H1 (cell line): ENCODE data around the gene TPM1. TPM values are rescaled to one million over a fixed set of nuclear protein-coding genes. Genes with fewer than 3 reads are reported as not detected.

Experiments
- CBX5 ChIP-seq: fragments of 300-800, 300-1000 bp; sonication (generic); IDR thresholded peaks from 2 replicates; pipeline ENCODE4 v1.7.1; 2016; ENCODE audit warnings: antibody characterized with exemption, low read length, low read depth
- CREB1 ChIP-seq: IDR thresholded peaks from 2 replicates; pipeline ENCODE4 v1.6.1; 2012; ENCODE audit warnings: inconsistent platforms
- JUN ChIP-seq: IDR thresholded peaks from 2 replicates; pipeline ENCODE4 v1.6.1; 2011; ENCODE audit warnings: low read depth, mild to moderate bottlenecking, improper control_type of control experiment, low read length
- NANOG ChIP-seq: IDR thresholded peaks from 2 replicates; pipeline ENCODE4 v1.6.1; 2011; ENCODE audit warnings: low read length, low read depth, mild to moderate bottlenecking, inconsistent platforms; ENCODE audit not compliant: insufficient read depth, poor library complexity, severe bottlenecking
- NRF1 ChIP-seq: IDR thresholded peaks from 2 replicates; pipeline ENCODE4 v1.6.1; 2011; ENCODE audit warnings: mild to moderate bottlenecking, low read depth, low read length, improper control_type of control experiment
- POU5F1 ChIP-seq: IDR thresholded peaks from 2 replicates; pipeline ENCODE4 v1.6.1; 2011; ENCODE audit warnings: low read depth, mild to moderate bottlenecking, low read length, moderate library complexity
- RNF2 ChIP-seq: fragments of 200-900, 300-1000 bp; sonication (generic); IDR thresholded peaks from 2 replicates; pipeline ENCODE4 v1.7.1; 2016; ENCODE audit warnings: borderline replicate concordance, low read depth, mild to moderate bottlenecking, antibody characterized with exemption, low read length; ENCODE audit not compliant: poor library complexity, severe bottlenecking; ENCODE audit errors: missing control alignments
- SIN3A ChIP-seq, 2 experiments: IDR thresholded peaks in 1 of 2; conservative IDR thresholded peaks in 1 of 2; 2 replicates each; pipeline ENCODE4 v1.6.1; 2011 to 2012; ENCODE audit warnings: low read length in 2 of 2, improper control_type of control experiment in 1 of 2, low read depth in 1 of 2, mild to moderate bottlenecking in 1 of 2
- SIX5 ChIP-seq: IDR thresholded peaks from 2 replicates; pipeline ENCODE4 v1.6.1; 2011; ENCODE audit warnings: mild to moderate bottlenecking, low read depth, low read length
- SUZ12 ChIP-seq: fragments of 200-600 bp; sonication (generic); IDR thresholded peaks from 2 replicates; pipeline ENCODE4 v1.6.1; 2012; ENCODE audit warnings: mild to moderate bottlenecking, inconsistent platforms, low read length, moderate library complexity, mixed read lengths
- TCF12 ChIP-seq: IDR thresholded peaks from 2 replicates; pipeline ENCODE4 v1.6.1; 2011; ENCODE audit warnings: low read depth, mild to moderate bottlenecking, low read length
- polyA plus RNA-seq, 7 experiments: library from polyadenylated mRNA; depleted of rRNA in 3 of 7; stranded (reverse) in 5 of 7; unstranded in 2 of 7; fragments of >200 nt in 5 of 7; fragments of 200-250 nt in 2 of 7; gene quantifications; 1 replicate in 5 of 7; 2 replicates in 1 of 7; 4 replicates in 1 of 7; pipeline versions ENCODE4 v1.2.1 to v1.2.3, GENCODE V29; 2011 to 2013; ENCODE audit warnings: missing spikeins in 2 of 7, mixed read lengths in 2 of 7
- total RNA-seq: library from RNA; stranded (reverse); fragmentation: NEBNext Ultra II Directional; extraction: Animal tissue kit (Norgen Biotek cat#: 25700); gene quantifications from 2 replicates; pipeline ENCODE4 v1.2.1, GENCODE V29; 2021

Gene TPM1
- total and polyA plus RNA-seq, 2 of the 8 experiments (the other 6 are each of a cell fraction or from before 2014, with no cell fraction given): 258 to 579 TPM

- TF ChIP-seq JUN: no peak
- no peak for TF ChIP-seq SIX5
- TF ChIP-seq SIN3A (conservative IDR thresholded peaks at IDR 0.05 in 1 of 2, IDR thresholded peaks at IDR 0.05 in 1 of 2; ENCODE audit: low read depth in 1 of 2, low read length in 2 of 2): no peak
- TF ChIP-seq NRF1: no peak
- TF ChIP-seq POU5F1: no peak
- TF ChIP-seq TCF12: no peak
- TF ChIP-seq SUZ12: no peak
- no peak for TF ChIP-seq CREB1
- TF ChIP-seq NANOG: no peak
- no peak for TF ChIP-seq RNF2
- TF ChIP-seq CBX5: no peak
These were observed 4.6 kb downstream of the TPM1 start (continued) for GRCh38 chr15:63046917-63047760.
